NCI-H146 treated with DMSO at 0.1 percent for 48 hours (cell line): ENCODE measurements around the gene PDE4B.

Experiments used
- DNase-seq: peaks from one replicate; lab custom pipeline; 2025; ENCODE audit not compliant: unreplicated experiment; lab: John Stamatoyannopoulos, UW

The PDE4B gene

DNA sequence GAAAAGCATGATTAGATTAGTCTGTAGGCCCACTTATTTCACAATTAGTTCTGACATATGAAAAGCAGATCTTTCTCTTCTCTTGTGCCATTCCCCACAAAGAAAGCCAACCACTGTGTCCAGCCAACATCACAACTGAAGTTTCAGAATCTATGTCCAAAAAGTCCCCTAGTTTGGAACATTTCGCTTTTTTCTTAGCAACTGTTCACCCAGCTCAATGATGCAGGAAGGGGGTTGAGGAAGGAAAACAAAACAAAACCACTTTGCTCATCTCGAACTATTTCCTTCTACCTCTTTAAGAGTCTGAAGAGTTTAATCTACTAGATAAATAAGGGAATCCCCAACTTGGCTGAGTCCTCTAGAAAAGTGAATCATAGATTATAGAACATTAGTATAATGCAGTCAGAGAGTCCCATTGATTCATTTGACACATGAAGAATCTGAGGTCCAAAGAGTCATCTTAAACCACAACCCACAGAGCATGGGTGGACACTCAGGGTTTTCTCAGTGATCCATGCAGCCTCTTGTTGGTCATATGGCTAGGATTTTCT, 581.9 kb downstream of the PDE4B start:
- DNase-seq: no peak

GRCh38 chr1:66375125-66375524, 582.4 kb downstream of the PDE4B start:
- DNase-seq: no peak

GRCh38 chr1:66380452-66381212, 587.9 kb downstream of the PDE4B start:
- DNase-seq: no peak

- DNase-seq: no peak
Measured at GRCh38 chr1:66381621-66382275, 589.1 kb downstream of the PDE4B start.

- DNase-seq: no peak
Measured at GRCh38 chr1:66383168-66383567, 590.5 kb downstream of the PDE4B start.

- no peak for DNase-seq
Measured at GRCh38 chr1:66383611-66384010, 590.9 kb downstream of the PDE4B start.

DNA sequence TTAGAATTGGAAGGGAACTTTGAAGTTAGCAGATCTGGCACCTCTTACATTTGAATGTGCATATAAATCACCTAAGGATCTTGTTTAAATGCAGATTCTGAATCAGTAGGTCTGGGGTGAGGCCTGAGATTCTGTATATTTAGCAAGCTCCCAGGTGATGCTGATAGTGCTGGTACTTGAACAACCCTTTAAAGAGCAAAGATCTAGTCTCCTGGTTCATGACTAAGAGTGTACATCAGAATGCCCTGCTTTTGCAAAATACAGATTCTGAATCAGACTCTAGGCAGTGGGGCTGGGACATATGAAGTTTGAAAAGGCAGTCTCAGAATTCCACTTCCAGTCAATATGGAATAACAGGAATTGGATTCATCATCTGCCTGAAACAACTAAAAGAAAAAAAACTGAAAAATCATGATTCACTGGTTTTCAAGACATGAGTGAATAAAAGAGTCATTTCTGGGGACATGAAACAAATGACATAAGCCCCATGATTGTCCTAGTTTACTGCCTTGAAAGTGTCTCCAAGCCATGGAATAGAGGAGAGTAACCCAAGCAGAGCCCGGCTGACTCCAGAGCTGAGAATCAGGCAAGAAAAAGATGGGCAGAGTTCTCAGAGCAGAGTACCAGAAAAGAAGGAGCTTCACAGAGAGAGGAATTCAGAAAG, 591.7 kb downstream of the PDE4B start:
- no peak for DNase-seq

DNA sequence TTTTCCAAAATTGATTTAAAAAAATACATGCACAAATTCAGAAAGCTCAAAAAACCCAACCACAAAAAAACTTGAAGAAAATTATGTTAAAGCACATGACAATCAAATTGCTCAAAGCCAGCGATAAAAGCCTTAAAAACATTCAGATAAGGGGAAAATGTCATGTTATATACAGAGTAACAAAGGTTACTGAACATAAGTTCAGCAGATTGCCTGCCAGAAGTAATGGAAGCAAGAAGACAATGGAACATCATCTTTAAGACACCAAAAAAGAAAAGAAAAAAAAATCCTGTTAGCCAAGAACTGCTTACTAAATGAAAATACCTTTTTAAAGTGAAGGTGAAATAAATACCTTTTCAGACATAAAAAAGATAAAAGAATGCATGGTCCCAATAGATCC, 594.0 kb downstream of the PDE4B start:
- no peak for DNase-seq

DNA sequence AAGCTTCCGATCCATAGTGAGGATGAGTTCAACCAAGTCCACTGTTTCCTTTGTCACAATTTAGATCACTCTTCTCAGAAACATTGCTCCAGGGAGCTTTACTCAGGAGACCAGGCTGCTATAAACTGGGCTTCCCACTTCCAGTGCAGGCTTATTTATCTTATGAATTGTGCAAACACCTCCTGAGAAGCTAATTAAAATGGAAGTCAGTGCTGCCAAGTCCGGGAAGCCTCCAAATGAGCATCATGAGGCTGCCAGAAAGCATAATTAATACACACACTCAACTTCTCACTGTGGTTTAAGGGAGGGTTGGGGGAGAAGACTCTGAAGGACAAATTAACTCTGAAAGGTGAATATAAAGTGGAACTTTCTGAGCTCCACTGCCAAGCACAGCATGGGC, 596.2 kb downstream of the PDE4B start:
- DNase-seq: no peak

DNA sequence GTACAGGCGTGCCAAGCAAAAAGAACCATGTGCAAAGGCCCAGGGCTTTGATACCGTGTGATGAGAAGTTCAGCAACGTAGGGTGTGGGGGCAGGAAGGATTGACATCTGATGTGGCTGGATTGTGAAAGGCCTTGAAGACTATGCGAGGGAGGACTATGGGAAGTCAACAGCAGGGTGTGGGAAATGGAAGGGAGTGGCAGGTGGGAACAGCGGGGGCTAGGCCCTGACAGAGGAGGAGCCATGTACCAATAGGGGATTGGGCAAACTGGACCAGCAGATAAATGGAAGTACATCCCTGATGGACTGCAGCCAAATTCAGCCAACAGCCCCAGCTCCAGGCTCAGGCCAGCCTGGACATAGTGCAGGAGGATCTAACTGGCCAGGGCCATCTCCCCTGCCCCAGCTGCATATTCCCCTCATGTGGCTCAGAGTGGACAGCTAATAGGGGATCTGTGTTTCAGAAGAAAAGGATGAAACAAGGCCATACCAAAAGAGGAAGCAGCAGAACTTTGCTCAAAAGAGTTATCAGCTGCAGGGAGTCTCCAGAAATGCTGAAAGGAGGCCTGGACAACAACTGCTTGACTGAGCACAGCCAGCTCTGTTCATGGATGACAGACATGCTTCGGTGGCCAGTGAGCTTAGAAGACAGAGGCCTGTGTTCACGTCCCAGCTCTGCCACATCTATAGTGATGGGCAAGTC, 601.0 kb downstream of the PDE4B start:
- DNase-seq: no peak

DNA sequence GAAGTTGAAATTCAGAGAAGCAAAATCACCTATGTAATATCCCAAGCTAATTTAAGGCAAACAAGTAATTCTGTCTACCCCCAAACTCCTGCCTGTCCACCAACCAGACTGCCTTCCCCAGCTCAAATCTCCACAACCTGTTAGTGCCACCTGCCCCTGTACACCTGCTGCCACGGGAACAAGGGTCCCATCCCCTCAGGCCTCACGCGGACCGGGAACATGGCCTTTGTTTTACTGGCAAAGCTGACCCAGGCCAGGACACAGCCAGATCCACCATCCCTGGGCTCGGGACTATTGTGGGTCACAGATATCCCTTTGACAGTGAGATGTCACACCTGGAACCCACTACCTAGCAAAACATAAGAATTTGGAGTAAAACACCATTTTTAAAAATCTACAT, 601.9 kb downstream of the PDE4B start:
- DNase-seq: no peak

- DNase-seq: no peak
Measured at GRCh38 chr1:66395202-66396061, 602.7 kb downstream of the PDE4B start.

GRCh38 chr1:66396212-66396890, 603.7 kb downstream of the PDE4B start:
- DNase-seq: no peak

GRCh38 chr1:66397192-66397591, 604.5 kb downstream of the PDE4B start:
- no peak for DNase-seq

DNA sequence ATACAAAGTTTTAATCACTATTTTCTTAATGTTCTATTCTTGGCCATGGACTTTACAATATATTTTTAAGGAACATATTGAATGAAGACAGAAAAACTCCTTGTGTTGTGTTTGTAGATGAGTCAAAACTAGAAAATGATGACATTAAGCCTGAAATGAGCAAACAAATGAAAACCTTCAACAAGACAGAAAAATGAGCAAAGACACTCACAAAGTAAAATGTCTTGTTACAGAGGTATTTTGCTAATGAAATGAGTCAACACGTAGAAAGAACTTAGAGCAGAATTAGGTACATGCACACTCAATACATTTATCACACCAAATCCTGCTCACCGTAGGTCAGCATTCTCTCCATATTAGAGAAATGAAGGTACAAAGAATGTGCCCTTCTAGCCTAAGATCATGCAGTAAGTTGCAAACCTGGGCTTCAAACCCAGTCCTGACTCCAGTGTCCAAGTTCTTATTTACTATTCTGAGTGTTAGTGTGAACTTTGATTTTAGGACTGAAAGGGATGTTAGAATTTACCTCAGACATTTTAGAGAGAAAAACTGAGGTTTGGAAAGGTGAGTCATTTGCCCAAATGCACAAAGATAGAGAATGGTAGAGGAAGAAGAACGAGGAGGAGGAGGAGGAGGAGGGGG, 607.3 kb downstream of the PDE4B start:
- DNase-seq: no peak

- no peak for DNase-seq
Measured at GRCh38 chr1:66400660-66401059, 608.0 kb downstream of the PDE4B start.

- no peak for DNase-seq
Measured at GRCh38 chr1:66401244-66401643, 608.5 kb downstream of the PDE4B start.

- DNase-seq: no peak
Measured at GRCh38 chr1:66402194-66402593, 609.5 kb downstream of the PDE4B start.

DNA sequence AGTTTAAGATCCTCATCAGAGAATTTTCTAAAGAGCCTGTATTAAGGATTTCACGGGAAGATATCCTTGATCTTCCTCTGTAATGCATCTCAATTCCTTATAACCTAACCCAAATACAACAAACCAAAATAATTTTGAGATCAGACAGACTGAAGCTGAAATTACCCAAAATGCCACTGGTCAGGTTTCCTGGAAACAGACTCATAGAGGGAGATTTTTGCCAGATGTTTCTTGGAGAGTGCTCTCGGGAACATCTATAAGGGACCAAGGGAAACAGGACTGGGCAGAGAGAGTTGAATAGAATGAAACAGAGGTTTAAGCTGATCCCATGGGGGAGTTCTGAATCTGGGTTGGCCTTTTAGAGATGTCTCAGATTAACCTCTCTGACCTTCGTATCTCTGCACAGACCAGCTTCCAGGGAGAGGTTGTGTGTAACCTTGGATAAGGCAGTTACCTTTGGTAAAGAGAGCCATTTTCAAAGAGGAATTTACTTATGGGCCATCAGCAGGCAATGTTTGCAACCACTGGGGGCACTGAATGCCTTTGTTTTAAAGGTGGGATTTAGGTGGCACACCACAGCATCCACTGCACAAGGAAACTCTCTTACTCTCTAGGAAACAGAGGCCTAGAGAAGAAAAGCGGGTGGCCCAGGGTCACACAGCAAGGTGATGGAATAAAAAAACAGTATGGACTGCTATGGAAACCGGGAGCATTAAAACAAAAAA, 610.5 kb downstream of the PDE4B start:
- DNase-seq: no peak
